ENCODE measurements around the gene ACBD6. TPM values are rescaled to one million over a fixed set of nuclear protein-coding genes. Genes with fewer than 3 reads are reported as not detected.

The ACBD6 gene
- total RNA-seq, 2 donors from 2014 or later = 43.2 to 54.5 TPM

GRCh38 chr1:180253585-180254495 is 248.5 kb downstream of the ACBD6 start:
- no peak for DNase-seq
- H3K4me3 ChIP-seq (ENCODE audit: low read length) = no peak overlapping the region
- H3K4me1 ChIP-seq (ENCODE audit: control insufficient read depth, insufficient read depth, low read length) = no peaks in the 10 kb centered on the region
- peaks cover 21% of the 10 kb centered on the region for H3K27me3 Mint-ChIP-seq (ENCODE audit: insufficient read depth)
- H3K9me3 Mint-ChIP-seq = no peaks in the 10 kb centered on the region
- H3K36me3 ChIP-seq (ENCODE audit: control insufficient read depth, insufficient read depth, low read length) = no peaks in the 10 kb centered on the region
- TF ChIP-seq CTCF (conservative IDR thresholded peaks at IDR 0.05) = no peak
- no peaks in the 10 kb centered on the region for H3K27me3 ChIP-seq (ENCODE audit: control insufficient read depth, insufficient read depth, low read length, poor library complexity, severe bottlenecking)
- H3K27ac ChIP-seq (ENCODE audit: low read depth, low read length) = no peak overlapping the region
- H3K4me1 Mint-ChIP-seq = no peaks in the 10 kb centered on the region
- no peaks in the 10 kb centered on the region for H3K36me3 Mint-ChIP-seq (ENCODE audit: low read depth)
- no peak overlapping the region for H3K9ac ChIP-seq (ENCODE audit: extremely low read depth, low read length, poor library complexity, severe bottlenecking)
- WGBS, 2 experiments (ENCODE audit: insufficient coverage in 1 of 2, insufficient read length in 1 of 2) = 89% methylated on average over 23 to 31 of the region's 31 CpGs
- H3K4me3 Mint-ChIP-seq = no peak overlapping the region
- no peak overlapping the region for H3K27ac Mint-ChIP-seq
- H3K9me3 ChIP-seq (ENCODE audit: control insufficient read depth, low read length) = no peaks in the 10 kb centered on the region

GRCh38 chr1:180252638-180253536 is 249.5 kb downstream of the ACBD6 start:
- H3K4me1 ChIP-seq (ENCODE audit: control insufficient read depth, insufficient read depth, low read length) = no peaks in the 10 kb centered on the region
- H3K27me3 ChIP-seq (ENCODE audit: control insufficient read depth, insufficient read depth, low read length, poor library complexity, severe bottlenecking) = no peaks in the 10 kb centered on the region
- Mint-ChIP-seq H3K9me3 (no peaks in the 10 kb centered on the region), H3K4me3 (no peak overlapping the region), H3K4me1 (no peaks in the 10 kb centered on the region), H3K27me3 (ENCODE audit: insufficient read depth) (peaks cover 20% of the 10 kb centered on the region), H3K36me3 (ENCODE audit: low read depth) (no peaks in the 10 kb centered on the region), H3K27ac (no peak overlapping the region)
- no peak overlapping the region for H3K27ac ChIP-seq (ENCODE audit: low read depth, low read length)
- WGBS, 2 experiments (ENCODE audit: insufficient coverage in 1 of 2, insufficient read length in 1 of 2) = 59 to 83% methylated on average over 9 to 12 of the region's 12 CpGs
- DNase-seq = peak; percentile 97
- H3K4me3 ChIP-seq (ENCODE audit: low read length) = no peak overlapping the region
- no peak overlapping the region for H3K9ac ChIP-seq (ENCODE audit: extremely low read depth, low read length, poor library complexity, severe bottlenecking)
- TF ChIP-seq CTCF (conservative IDR thresholded peaks at IDR 0.05) = peak; percentile 94
- no peaks in the 10 kb centered on the region for H3K9me3 ChIP-seq (ENCODE audit: control insufficient read depth, low read length)
- H3K36me3 ChIP-seq (ENCODE audit: control insufficient read depth, insufficient read depth, low read length) = no peaks in the 10 kb centered on the region

- H3K27ac ChIP-seq (ENCODE audit: low read depth, low read length) = no peak overlapping the region
- Mint-ChIP-seq H3K4me1 (no peaks in the 10 kb centered on the region), H3K27ac (no peak overlapping the region), H3K9me3 (no peaks in the 10 kb centered on the region), H3K4me3 (no peak overlapping the region), H3K27me3 (ENCODE audit: insufficient read depth) (peaks cover 29% of the 10 kb centered on the region), H3K36me3 (ENCODE audit: low read depth) (no peaks in the 10 kb centered on the region)
- H3K9me3 ChIP-seq (ENCODE audit: control insufficient read depth, low read length) = no peaks in the 10 kb centered on the region
- 87 to 88% methylated on average over 8 to 9 of the region's 9 CpGs for WGBS, 2 experiments (ENCODE audit: insufficient coverage in 1 of 2, insufficient read length in 1 of 2)
- H3K4me1 ChIP-seq (ENCODE audit: control insufficient read depth, insufficient read depth, low read length) = no peaks in the 10 kb centered on the region
- no peak overlapping the region for H3K9ac ChIP-seq (ENCODE audit: extremely low read depth, low read length, poor library complexity, severe bottlenecking)
- H3K4me3 ChIP-seq (ENCODE audit: low read length) = no peak overlapping the region
- no peaks in the 10 kb centered on the region for H3K36me3 ChIP-seq (ENCODE audit: control insufficient read depth, insufficient read depth, low read length)
- no peak for DNase-seq
- no peak for TF ChIP-seq CTCF (conservative IDR thresholded peaks at IDR 0.05)
- H3K27me3 ChIP-seq (ENCODE audit: control insufficient read depth, insufficient read depth, low read length, poor library complexity, severe bottlenecking) = no peaks in the 10 kb centered on the region
These were observed 250.7 kb downstream of the ACBD6 start for GRCh38 chr1:180251526-180252305.

Measured in endodermal cell (in vitro differentiated cells).